Skeletal muscle tissue (tissue), 4 donors: ENCODE data around the gene ARHGAP26. TPM values are rescaled to one million over a fixed set of nuclear protein-coding genes. Genes with fewer than 3 reads are reported as not detected.
A peak's percentile ranks its signal among the peaks of the same experiment; 100 is the strongest.
"Not testable (repeated sequence)": the region's sequence is repeated elsewhere in the genome, so short reads cannot be mapped to it uniquely, and the experiment has no call there.

ENCODE experiments used
- H3K27ac ChIP-seq: one replicate; pipeline ENCODE4 v1.7.0; 2013; ENCODE audit warnings: mild to moderate bottlenecking, low read depth, low read length, inconsistent platforms
- H3K27me3 ChIP-seq, 3 donors: one replicate each; pipeline ENCODE4 v1.7.0; 2013; ENCODE audit warnings: low read length in 3 of 3; ENCODE audit not compliant: control insufficient read depth in 3 of 3, insufficient read depth in 3 of 3
- H3K36me3 ChIP-seq, 3 donors: one replicate each; pipeline ENCODE4 v1.7.0; 2013; ENCODE audit warnings: low read length in 3 of 3; ENCODE audit not compliant: control insufficient read depth in 3 of 3, insufficient read depth in 3 of 3
- H3K4me1 ChIP-seq, 3 donors: one replicate each; pipeline ENCODE4 v1.7.0; 2013; ENCODE audit warnings: low read length in 3 of 3, mild to moderate bottlenecking in 3 of 3; ENCODE audit not compliant: control insufficient read depth in 3 of 3, insufficient read depth in 3 of 3
- H3K4me3 ChIP-seq, 3 donors: one replicate each; pipeline ENCODE4 v1.7.0; 2013; ENCODE audit warnings: low read length in 3 of 3
- H3K9ac ChIP-seq, 3 donors: one replicate each; pipeline ENCODE4 v1.7.0; 2013; ENCODE audit warnings: low read length in 3 of 3, mild to moderate bottlenecking in 3 of 3, moderate library complexity in 2 of 3, low read depth in 1 of 3
- H3K9me3 ChIP-seq, 3 donors: one replicate each; pipeline ENCODE4 v1.7.0; 2013; ENCODE audit warnings: low read length in 3 of 3; ENCODE audit not compliant: control insufficient read depth in 3 of 3
- total RNA-seq: library from RNA; depleted of rRNA; stranded (reverse); fragments of >200 nt; gene quantifications from one replicate; pipeline ENCODE4 v1.2.3, GENCODE V29; 2014
- donor health status: Osteomylitis.

The ARHGAP26 gene
- total RNA-seq, 1 donor from 2014 or later, result 28.7 TPM

DNA sequence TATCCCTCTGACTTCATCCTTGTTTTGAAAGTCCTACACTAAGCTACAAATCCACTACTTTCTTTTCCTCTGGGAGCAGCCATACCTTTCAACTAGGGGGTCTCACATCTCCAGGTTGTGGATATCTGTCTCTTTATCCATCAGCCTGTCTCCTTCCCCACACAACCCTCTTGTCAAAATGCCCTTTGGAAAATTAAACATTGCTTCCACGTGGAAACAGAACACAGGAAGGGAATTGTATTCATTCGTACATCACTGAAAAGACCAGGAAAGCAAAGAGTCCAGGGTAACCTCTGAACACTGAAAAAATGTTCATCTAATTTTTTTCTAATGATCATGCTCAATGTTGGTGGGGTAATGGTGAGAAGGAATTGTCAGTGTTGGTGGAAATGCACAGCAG is 429.7 kb downstream of the ARHGAP26 start:
- no peaks in the 10 kb centered on the region for H3K9me3 ChIP-seq
- H3K4me1 ChIP-seq, result peaks cover 10 to 25% (median 18%) of the 10 kb centered on the region in 3 donors
- no peak overlapping the region for H3K4me3 ChIP-seq
- H3K36me3 ChIP-seq, result no peaks in the 10 kb centered on the region
- no peak overlapping the region for H3K9ac ChIP-seq
- no peak overlapping the region for H3K27ac ChIP-seq
- H3K27me3 ChIP-seq, result no peaks in the 10 kb centered on the region

DNA sequence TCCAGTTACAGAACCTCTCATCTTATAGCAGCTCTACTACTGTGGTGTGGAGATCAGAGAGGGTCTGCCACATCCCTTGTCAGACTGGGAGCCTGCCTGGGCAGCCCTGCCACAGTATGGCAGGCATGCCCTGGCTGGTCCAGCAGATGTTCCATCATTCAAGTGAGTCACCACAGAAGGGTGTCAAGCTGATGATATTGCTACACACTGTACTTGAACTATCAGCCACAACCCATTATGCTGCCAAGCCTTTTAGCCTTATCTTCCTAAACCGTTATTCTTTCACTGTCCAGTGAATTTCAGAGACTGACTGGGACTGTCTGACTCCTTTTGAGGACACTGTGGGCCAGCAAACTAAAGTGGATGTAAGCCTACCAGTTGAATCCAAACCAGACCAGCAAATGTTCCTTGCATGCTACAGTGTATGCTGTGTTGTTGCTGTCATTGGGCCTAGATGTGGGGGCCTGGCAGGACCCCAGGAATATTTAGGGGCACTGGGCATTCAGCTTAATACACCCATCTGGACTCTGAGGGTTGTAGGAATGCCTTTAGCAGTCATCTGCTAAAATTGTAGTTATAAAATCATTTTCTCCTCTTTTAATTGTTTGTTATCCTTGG is 430.7 kb downstream of the ARHGAP26 start:
- Histone ChIP-seq H3K27me3 (no peaks in the 10 kb centered on the region), H3K27ac (peak overlapping the region; percentile 53), H3K9me3 (no peaks in the 10 kb centered on the region), H3K36me3 (no peaks in the 10 kb centered on the region), H3K4me3 (no peak overlapping the region), H3K4me1 (peaks cover 10 to 31% (median 18%) of the 10 kb centered on the region in 3 donors), H3K9ac (no peak overlapping the region)

DNA sequence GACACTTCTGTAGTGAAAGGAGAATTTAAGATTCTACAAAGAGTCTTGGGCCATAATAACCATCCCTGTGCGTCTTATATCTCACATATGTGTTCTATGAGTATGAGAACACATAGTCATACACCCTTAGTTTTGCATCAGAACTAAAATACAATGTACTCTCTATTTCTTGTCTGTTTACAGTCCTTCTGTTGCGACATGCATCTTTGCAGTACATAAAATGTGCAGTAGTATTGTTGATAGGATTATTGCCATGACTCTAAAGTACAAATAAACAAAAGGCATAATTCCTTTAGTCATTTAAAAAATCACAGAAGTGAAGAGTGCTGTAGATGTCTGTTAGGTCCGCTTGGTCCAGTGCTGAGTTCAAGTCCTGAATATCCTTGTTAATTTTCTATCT is 431.4 kb downstream of the ARHGAP26 start:
- Histone ChIP-seq H3K4me3 (no peak overlapping the region), H3K27ac (no peak overlapping the region), H3K27me3 (no peaks in the 10 kb centered on the region), H3K36me3 (no peaks in the 10 kb centered on the region), H3K4me1 (peaks cover 10 to 32% (median 16%) of the 10 kb centered on the region in 3 donors), H3K9ac (no peak overlapping the region), H3K9me3 (no peaks in the 10 kb centered on the region)

DNA sequence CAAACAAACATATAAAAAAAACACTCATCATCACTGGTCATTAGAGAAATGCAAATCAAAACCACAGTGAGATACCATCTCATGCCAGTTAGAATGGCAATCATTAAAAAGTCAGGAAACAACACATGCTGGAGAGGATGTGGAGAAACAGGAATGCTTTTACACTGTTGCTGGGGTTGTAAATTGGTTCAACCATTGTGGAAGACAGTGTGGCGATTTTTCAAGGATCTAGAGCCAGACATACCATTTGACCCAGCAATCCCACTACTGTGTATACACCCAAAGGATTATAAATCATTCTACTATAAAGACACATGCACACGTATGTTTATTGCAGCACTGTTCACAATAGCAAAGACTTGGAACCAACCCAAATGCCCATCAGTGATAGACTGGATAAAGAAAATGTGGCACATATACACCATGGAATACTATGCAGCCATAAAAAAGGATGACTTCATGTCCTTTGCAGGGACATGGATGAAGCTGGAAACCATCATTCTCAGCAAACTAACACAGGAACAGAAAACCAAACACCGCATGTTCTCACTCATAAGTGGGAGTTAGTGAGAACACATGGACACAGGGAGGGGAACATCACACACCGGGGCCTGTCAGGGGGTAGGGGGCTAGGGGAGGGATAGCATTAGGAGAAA is 433.3 kb downstream of the ARHGAP26 start:
- peaks cover 16 to 45% (median 23%) of the 10 kb centered on the region in 3 donors for H3K4me1 ChIP-seq
- not testable (repeated sequence) for H3K36me3 ChIP-seq, H3K9me3 ChIP-seq, H3K27me3 ChIP-seq, H3K9ac ChIP-seq, H3K4me3 ChIP-seq, H3K27ac ChIP-seq

DNA sequence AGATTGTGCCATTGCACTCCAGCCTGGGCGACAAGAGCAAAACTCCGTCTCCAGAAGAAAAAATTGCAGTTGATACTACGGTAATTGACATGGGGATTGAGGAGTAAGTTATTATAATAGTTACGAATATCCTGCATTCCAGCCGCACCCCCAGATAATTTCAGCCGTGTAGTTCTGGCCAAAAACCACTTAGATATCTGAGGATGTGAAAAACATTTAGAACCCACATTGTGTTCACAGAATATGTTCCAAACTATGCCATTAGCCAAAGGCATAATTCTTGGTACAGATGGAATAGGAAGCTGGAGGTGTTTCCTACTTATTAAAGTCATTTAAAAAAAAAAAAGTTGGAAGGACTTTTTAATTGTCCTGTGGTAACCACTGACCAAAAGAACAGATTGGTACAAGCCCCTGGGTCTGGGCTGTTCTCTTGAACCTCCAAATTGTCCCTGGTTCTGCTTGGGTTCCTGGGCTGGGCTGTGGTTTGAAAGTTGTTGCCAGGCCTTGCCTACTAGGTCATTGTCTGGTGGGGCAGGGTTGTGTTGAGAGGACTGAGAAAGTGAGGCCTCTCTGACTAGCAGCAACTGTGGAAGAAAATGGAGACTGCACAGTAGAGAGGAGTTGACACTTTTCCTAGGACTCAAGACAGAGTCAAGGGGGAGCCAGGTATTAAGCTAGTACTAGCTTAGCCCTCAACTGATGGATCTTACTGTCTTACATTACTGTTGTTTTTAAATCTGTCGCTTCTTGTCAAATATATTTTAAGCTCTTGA is 434.5 kb downstream of the ARHGAP26 start:
- Histone ChIP-seq H3K36me3 (no peaks in the 10 kb centered on the region), H3K4me3 (no peak overlapping the region), H3K27me3 (no peaks in the 10 kb centered on the region), H3K9ac (no peak overlapping the region), H3K27ac (peak overlapping the region; percentile 46), H3K4me1 (peaks cover 16 to 45% (median 23%) of the 10 kb centered on the region in 3 donors), H3K9me3 (no peaks in the 10 kb centered on the region)

DNA sequence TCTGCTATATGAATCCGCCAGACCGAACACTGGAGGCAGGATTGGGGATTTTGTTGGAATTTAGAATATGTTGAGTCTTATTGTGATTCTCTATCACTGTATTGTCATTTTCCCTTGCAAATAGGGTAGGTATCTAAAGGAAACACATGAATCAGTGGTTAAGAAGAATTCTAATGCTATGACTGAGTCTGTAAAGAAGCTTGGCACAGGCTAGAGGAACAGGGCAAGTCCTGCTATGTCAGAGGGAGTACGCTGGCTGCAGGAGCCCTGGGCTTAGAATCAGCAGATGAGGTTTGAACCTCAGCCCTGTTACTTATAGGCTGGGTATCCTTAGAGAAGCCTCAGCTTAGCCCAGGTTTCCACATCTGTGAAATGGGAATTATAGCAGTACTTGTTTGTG is 435.2 kb downstream of the ARHGAP26 start:
- H3K4me1 ChIP-seq, result peaks cover 16 to 40% (median 23%) of the 10 kb centered on the region in 3 donors
- no peak overlapping the region for H3K27ac ChIP-seq

DNA sequence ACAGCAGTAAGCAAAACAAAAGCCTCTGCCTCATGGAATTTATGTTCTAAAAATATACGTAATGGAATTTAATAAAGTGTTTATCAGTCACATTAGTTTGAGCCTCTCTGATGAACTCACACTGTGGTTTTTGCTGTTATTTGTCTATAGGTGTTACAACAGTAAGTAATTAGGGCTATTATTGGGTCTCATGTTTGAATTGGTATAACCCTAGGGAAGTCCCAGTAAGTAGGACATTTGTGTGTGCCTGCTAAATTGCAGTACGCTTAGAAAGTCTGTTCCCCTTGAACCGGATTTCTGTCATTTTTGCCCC is 435.7 kb downstream of the ARHGAP26 start:
- no peak overlapping the region for H3K4me3 ChIP-seq
- no peaks in the 10 kb centered on the region for H3K27me3 ChIP-seq
- H3K9ac ChIP-seq, result no peak overlapping the region
- no peak overlapping the region for H3K27ac ChIP-seq
- H3K9me3 ChIP-seq, result no peaks in the 10 kb centered on the region
- no peaks in the 10 kb centered on the region for H3K36me3 ChIP-seq
- H3K4me1 ChIP-seq, result peaks cover 16 to 35% (median 22%) of the 10 kb centered on the region in 3 donors

More for the DNA sequence above, 435.2 kb downstream of the ARHGAP26 start:
- Histone ChIP-seq H3K9ac (no peak overlapping the region), H3K9me3 (no peaks in the 10 kb centered on the region), H3K4me3 (no peak overlapping the region), H3K36me3 (no peaks in the 10 kb centered on the region), H3K27me3 (no peaks in the 10 kb centered on the region)

DNA sequence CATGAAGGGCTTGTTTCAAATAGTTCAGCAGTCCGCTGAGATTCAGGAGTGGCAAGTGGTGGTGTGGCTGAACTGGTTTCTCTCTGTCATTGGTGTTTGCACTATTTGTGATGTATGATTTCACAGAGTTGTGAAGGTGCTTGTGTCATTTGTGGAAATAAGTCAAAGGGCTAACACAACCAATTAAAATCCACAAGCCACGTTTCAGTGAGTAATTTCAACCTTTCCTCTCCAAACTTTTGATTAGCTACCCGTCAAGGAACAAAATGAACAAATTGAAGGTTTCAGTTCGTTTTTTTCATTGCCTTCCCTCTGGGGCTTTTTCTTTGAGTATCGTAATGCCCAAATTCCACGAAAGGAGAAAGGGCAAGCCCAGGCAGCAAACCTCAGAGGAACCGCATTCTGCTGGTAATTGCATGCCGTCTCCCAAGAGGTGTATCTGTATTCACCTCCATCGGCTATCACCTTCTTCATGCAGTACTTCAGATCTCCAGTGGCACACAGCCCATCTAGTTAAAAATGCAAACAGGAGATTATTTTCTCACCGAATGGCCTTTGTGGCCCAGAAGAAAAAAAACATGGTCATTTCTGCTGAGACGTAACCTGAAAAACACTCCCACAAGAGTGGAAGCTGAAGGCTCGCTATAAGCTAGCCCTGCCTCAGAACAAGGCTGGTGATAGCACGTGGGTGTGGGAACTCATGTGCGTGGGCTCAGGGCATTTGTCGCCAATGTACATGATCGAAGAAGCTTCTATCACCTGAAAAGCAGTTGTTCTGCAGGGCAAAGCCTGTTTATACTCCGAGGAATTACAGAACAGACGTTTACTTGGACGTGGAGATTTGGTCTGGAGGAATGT is 436.2 kb downstream of the ARHGAP26 start:
- no peak overlapping the region for H3K9ac ChIP-seq
- no peak overlapping the region for H3K4me3 ChIP-seq
- no peak overlapping the region for H3K27ac ChIP-seq
- H3K27me3 ChIP-seq, result no peaks in the 10 kb centered on the region
- H3K36me3 ChIP-seq, result no peaks in the 10 kb centered on the region
- no peaks in the 10 kb centered on the region for H3K9me3 ChIP-seq
- H3K4me1 ChIP-seq, result peaks cover 16 to 32% (median 21%) of the 10 kb centered on the region in 3 donors

DNA sequence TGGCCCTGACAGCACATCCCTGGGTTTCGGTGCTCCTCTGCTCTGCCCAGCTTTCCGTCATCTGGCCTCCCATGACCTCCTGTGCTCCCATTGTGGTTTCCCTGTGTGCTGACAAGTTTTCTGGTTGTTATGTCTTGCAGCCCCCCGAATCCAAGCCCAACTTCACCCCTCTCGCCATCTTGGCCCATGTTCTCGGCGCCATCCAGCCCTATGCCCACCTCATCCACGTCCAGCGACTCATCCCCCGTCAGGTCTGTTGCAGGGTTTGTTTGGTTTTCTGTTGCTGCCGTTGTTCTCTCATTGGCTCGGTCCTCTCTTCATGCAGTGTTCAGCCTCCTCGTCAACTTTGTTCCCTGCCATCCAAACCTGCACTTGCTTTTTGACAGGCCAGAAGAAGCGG is 436.9 kb downstream of the ARHGAP26 start:
- Histone ChIP-seq H3K27ac (no peak overlapping the region), H3K4me1 (peaks cover 16 to 32% (median 21%) of the 10 kb centered on the region in 3 donors)

More for the DNA sequence above, 436.9 kb downstream of the ARHGAP26 start:
- Histone ChIP-seq H3K27me3 (no peaks in the 10 kb centered on the region), H3K4me3 (no peak overlapping the region), H3K9me3 (no peaks in the 10 kb centered on the region), H3K36me3 (no peaks in the 10 kb centered on the region), H3K9ac (no peak overlapping the region)
